Iris pigment epithelial cell (primary cell): ENCODE results near the gene TBX19.

ENCODE experiments used
- DNase-seq: peaks from one replicate; pipeline ENCODE4 v3.0.0-alpha.2; 2011; ENCODE audit warnings: low read depth

TBX19 gene

DNA sequence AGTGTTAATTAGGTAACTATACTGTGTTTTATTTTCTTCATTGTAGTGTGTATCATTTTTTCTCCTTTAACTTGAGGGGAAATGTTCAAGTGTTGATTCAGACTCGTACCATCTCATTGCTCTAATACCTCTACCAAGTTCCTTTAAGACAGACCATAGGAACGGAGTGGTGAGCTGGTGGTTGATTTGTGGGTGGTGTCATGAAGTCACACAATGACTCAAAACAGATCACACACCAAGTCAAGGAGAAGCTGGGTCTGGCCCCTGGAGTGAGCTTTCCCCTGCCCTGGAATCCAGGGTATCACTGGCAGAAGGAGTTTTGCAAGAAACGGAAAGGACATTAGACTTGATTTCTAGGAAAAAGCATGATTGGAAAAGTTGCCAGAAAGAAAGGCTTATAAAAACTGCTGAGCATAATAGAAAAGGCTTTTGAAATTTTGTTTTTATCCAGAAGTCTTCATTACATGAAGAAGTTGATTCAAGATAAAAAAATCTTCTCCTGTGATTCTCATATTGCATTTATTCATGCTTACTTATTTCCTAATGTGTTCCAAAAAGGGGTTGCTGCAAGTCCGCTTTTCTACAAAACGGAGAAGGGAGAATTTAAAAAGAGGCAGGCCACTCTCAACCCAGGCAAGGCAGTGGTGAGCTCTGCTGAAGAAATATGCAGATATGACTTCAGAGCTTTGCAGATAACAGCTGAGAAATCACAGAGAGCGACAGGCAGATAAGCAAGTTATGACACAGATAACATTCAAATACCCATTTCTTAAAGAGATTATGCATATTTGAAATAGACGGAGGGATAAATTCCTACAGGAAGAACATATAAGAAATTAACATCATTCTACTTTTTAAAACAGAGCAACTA, 79.7 kb downstream of the TBX19 start:
- peak; percentile 12 for DNase-seq

DNA sequence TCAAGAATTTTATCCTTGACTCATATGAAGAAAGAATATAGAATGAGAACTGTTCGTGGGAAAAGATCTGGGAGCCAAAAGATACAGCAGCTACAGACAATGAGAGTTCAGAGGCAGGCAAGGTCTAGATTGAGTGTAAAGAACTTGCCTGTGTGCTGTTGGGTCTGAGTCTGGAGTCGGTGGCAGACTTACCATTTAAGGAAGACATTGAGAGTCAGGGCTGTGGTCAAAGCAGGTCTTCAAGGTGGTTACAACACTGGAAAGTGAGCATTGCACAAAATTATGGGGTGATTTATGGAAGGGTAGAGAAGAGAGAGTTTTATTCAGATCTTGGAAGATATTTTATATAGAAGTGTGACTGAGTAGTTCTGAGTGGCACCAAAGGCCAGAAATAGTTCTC, 80.6 kb downstream of the TBX19 start:
- no peak for DNase-seq

DNA sequence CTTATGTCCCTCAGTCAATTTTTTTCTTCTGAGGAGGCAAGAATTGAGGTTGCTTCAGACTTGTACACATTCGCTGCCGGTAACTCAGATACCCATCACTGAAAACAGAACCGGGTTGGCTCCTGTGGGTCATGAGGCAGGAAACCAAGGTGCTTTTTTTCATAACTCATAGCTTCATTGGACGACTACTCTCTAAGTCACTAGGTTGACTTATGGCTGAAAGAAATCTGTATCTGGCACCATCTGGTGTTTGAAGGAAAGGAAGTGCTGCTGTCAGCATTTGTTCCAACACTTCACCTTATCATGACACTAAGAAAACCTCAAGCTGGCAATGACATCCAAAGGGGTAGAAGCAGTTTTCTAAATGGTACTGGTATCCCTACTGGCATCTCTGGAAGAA, 82.3 kb downstream of the TBX19 start:
- no peak for DNase-seq
